Muscle layer of colon (tissue), 2 donors: ENCODE results near the gene SYNGR1.
"Not testable (repeated sequence)": the region's sequence is repeated elsewhere in the genome, so short reads cannot be mapped to it uniquely, and the experiment has no call there.

Source experiments
- H3K27ac ChIP-seq: one replicate; pipeline ENCODE4 v1.7.0; 2013; ENCODE audit warnings: low read depth, mild to moderate bottlenecking, low read length, moderate library complexity
- H3K27me3 ChIP-seq, 2 donors: one replicate each; pipeline ENCODE4 v1.7.0; 2013; ENCODE audit warnings: low read length in 2 of 2, mild to moderate bottlenecking in 2 of 2; ENCODE audit not compliant: insufficient read depth in 2 of 2, control insufficient read depth in 1 of 2
- H3K36me3 ChIP-seq: one replicate; pipeline ENCODE4 v1.7.0; 2013; ENCODE audit warnings: mild to moderate bottlenecking, low read length; ENCODE audit not compliant: insufficient read depth
- H3K4me1 ChIP-seq: one replicate; pipeline ENCODE4 v1.7.0; 2013; ENCODE audit warnings: mild to moderate bottlenecking, low read length; ENCODE audit not compliant: insufficient read depth
- H3K4me3 ChIP-seq, 2 donors: one replicate each; pipeline ENCODE4 v1.7.0; 2013; ENCODE audit warnings: low read length in 2 of 2, low read depth in 1 of 2, mild to moderate bottlenecking in 1 of 2, moderate library complexity in 1 of 2
- H3K9ac ChIP-seq: one replicate; pipeline ENCODE4 v1.7.0; 2013; ENCODE audit warnings: low read length
- H3K9me3 ChIP-seq: one replicate; pipeline ENCODE4 v1.7.0; 2013; ENCODE audit warnings: mild to moderate bottlenecking, low read length
- donor health status: abdominal sarcoma.
- donor health status: Adenocarcinoma of cecum.

SYNGR1 gene

DNA sequence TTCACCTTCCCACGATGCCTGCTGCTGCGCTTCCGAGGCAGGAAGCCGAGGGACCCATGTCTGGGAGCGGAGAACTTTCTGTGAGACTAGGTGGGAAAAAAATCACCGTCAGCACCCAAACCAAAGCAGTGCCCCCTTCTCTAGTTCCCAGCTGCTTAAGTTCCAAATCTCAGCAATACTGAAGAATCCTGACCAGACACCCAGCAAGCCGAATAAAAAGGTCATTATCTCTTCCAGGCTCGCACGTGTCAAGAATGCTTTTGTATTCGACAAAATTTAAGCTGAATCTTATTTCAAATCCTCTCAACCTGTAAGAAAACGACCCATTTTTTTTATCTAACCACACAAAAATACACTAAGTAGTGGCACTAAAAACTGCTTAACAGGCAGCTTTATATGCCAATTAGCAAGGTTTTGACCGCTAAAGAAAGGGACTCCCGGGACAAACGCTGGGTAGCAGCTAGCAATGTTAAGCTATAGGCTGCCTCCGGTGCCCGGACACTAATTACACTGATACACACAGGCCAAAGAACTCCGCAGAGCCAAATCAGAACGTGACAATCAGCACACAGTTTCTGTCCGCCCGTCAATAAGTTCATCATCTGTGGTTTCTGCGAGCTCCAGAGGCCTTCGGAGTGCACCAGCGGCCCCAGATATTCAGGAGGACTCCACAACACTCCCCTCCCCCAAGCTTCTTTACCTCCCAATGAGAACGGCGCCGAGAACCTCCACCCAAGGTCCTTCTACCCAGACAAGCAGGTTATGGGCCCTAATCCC is 31.1 kb upstream of the SYNGR1 start:
- Histone ChIP-seq H3K9me3 (no peaks in the 10 kb centered on the region), H3K27ac (peak overlapping the region; percentile 62), H3K4me3 (peak overlapping the region; percentile 53 to 71), H3K27me3 (no peaks in the 10 kb centered on the region), H3K36me3 (peaks cover 49% of the 10 kb centered on the region), H3K9ac (peak overlapping the region; percentile 98), H3K4me1 (peaks cover 33% of the 10 kb centered on the region)

GRCh38 chr22:39319284-39320022 is 30.3 kb upstream of the SYNGR1 start, which contains the start of gene RPL3:
Gene RPL3 (minus strand): TSS chr22:39319623. CDS start chr22:39319597, 26 bp downstream.
- Histone ChIP-seq H3K36me3 (peaks cover 42% of the 10 kb centered on the region), H3K4me3 (peak within 1 kb of the TSS; percentile 54 to 88), H3K9ac (peak within 1 kb of the TSS; percentile 99), H3K27me3 (no peaks in the 10 kb centered on the region), H3K4me1 (peaks cover 29% of the 10 kb centered on the region), H3K9me3 (no peaks in the 10 kb centered on the region), H3K27ac (peak within 1 kb of the TSS; percentile 100)

DNA sequence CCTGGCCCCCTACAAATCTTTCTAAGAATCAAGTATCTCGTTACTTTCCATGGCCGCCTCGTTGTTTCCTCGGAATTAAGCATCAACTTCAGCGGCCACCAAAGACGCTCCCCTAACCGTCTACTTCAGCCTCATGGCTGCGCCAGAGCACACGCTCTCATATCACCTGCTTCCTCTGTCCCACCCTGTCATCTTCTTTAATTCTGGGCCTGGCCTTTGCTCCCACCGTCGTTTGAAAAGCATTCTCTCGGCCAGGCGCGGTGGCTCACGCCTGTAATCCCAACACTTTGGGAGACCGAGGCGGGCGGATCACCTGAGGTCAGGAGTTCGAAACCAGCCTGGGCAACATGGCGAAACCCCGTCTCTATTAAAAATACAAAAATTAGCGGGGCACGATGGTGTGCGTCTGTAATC is 29.2 kb upstream of the SYNGR1 start:
- not testable (repeated sequence) for H3K27me3 ChIP-seq, H3K4me3 ChIP-seq, H3K9ac ChIP-seq, H3K9me3 ChIP-seq
- Histone ChIP-seq H3K27ac (peak overlapping the region; percentile 100), H3K36me3 (peaks cover 30% of the 10 kb centered on the region), H3K4me1 (peaks cover 29% of the 10 kb centered on the region)

DNA sequence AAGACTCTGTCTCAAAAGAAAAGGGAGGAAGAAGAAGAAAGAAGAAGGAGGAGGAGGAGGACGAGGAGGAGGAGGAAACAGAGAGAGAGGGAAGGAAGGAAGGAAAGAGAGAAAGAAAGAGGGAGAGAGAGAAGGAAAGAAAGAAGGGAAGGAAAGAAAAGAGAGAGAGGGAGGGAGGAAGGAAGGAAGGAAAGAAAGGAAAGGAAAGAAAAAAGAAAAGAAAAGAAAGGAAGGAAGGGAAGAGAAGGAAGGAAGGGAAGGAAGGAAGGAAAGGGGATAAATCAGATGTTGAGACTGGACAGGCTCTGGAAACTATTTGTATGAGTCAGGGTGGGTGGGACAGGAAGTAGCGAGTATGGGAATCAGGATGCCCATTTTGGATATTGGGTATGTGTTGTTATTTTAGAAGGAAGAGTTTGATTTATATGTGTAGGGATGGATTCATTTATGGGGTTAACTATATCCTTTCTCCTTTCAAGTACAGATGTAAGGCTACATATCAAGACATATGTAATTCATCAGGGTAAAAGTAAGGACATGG is 24.3 kb upstream of the SYNGR1 start:
- no peaks in the 10 kb centered on the region for H3K36me3 ChIP-seq
- H3K9me3 ChIP-seq: no peaks in the 10 kb centered on the region
- no peaks in the 10 kb centered on the region for H3K27me3 ChIP-seq
- no peak overlapping the region for H3K4me3 ChIP-seq
- H3K27ac ChIP-seq: no peak overlapping the region
- H3K9ac ChIP-seq: no peak overlapping the region
- no peaks in the 10 kb centered on the region for H3K4me1 ChIP-seq

- H3K27ac ChIP-seq: no peak overlapping the region
- no peaks in the 10 kb centered on the region for H3K27me3 ChIP-seq
- no peaks in the 10 kb centered on the region for H3K9me3 ChIP-seq
- no peaks in the 10 kb centered on the region for H3K36me3 ChIP-seq
- no peak overlapping the region for H3K9ac ChIP-seq
- no peak overlapping the region for H3K4me3 ChIP-seq
- H3K4me1 ChIP-seq: no peaks in the 10 kb centered on the region
Observed at GRCh38 chr22:39327995-39328754, 21.6 kb upstream of the SYNGR1 start.

- not testable (repeated sequence) for H3K9me3 ChIP-seq, H3K9ac ChIP-seq, H3K27ac ChIP-seq, H3K36me3 ChIP-seq, H3K27me3 ChIP-seq, H3K4me3 ChIP-seq, H3K4me1 ChIP-seq
Observed at GRCh38 chr22:39330553-39330952, 19.2 kb upstream of the SYNGR1 start.

- H3K27ac ChIP-seq: no peak overlapping the region
- H3K36me3 ChIP-seq: no peaks in the 10 kb centered on the region
- H3K9me3 ChIP-seq: no peaks in the 10 kb centered on the region
- no peak overlapping the region for H3K9ac ChIP-seq
- no peaks in the 10 kb centered on the region for H3K4me1 ChIP-seq
- no peaks in the 10 kb centered on the region for H3K27me3 ChIP-seq
- H3K4me3 ChIP-seq: no peak overlapping the region
Observed at GRCh38 chr22:39332441-39333064, 17.2 kb upstream of the SYNGR1 start.

GRCh38 chr22:39336411-39336810 is 13.4 kb upstream of the SYNGR1 start:
- Histone ChIP-seq H3K4me1 (no peaks in the 10 kb centered on the region), H3K9ac (no peak overlapping the region), H3K9me3 (no peaks in the 10 kb centered on the region), H3K27me3 (no peaks in the 10 kb centered on the region), H3K4me3 (no peak overlapping the region), H3K27ac (no peak overlapping the region), H3K36me3 (no peaks in the 10 kb centered on the region)

DNA sequence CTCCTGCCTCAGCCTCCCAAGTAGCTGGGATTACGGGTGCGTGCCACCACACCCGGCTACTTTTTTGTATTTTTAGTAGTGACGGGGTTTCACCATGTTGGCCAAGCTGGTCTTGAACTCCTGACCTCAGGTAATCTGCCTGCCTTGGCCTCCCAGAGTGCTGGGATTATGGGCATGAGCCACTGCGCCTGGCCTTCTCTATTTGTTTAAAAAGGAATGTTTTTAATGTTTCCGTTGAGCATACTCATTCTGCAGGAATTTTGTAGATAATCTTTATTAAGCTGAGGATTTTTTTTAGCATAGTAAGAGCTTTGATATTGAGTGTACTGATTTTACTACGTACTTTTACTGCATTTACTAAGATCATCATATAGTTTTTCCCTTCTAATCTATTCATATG is 10.0 kb upstream of the SYNGR1 start:
- H3K4me3 ChIP-seq, H3K36me3 ChIP-seq, H3K27ac ChIP-seq, H3K4me1 ChIP-seq, H3K9ac ChIP-seq, H3K9me3 ChIP-seq, H3K27me3 ChIP-seq: not testable (repeated sequence)

GRCh38 chr22:39341179-39341578 is 8.6 kb upstream of the SYNGR1 start:
- Histone ChIP-seq H3K9me3 (no peaks in the 10 kb centered on the region), H3K27ac (no peak overlapping the region), H3K4me3 (no peak overlapping the region), H3K27me3 (no peaks in the 10 kb centered on the region), H3K36me3 (no peaks in the 10 kb centered on the region), H3K4me1 (peaks cover 6% of the 10 kb centered on the region), H3K9ac (no peak overlapping the region)
